ENCODE data around the gene CEND1.

DNA sequence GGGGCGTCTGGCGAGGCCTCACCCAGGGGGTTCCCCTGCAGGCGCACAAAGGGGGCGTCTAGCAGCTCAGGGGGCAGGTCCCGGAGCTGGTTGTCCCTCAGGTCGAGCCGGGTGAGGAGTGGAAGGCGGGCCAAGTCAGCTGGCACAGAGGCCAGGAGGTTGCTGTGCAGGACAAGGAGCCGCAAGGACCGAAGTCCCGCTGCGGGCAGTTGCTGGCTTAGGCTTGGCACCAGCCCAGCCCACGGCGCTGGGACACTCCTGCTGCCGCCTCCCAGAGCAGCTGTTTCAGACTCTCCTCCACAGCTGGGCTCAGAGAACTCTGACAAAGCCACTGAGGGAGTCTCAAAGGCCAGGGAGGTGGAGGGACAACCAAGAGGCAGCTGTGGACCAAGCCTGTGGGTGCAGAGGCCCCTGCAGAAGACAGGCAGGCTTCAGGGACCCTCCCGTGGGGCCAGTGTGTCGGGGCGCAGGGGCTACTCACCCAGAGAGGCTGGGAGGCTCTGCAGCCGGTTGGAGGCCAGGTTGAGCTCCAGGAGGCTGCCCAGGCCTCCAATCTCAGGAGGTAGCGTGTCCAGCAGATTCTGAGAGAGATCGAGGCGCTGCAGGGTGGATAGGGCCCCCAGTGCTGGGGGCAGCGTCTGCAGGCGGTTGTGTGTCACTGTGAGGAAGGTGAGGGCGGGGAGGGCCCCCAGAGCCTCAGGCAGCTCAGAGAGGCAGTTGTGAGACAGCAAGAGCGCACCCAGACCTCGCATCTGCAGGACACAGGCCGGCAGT, 13.0 kb upstream of the CEND1 start:
- TF ChIP-seq, protein P1, sequence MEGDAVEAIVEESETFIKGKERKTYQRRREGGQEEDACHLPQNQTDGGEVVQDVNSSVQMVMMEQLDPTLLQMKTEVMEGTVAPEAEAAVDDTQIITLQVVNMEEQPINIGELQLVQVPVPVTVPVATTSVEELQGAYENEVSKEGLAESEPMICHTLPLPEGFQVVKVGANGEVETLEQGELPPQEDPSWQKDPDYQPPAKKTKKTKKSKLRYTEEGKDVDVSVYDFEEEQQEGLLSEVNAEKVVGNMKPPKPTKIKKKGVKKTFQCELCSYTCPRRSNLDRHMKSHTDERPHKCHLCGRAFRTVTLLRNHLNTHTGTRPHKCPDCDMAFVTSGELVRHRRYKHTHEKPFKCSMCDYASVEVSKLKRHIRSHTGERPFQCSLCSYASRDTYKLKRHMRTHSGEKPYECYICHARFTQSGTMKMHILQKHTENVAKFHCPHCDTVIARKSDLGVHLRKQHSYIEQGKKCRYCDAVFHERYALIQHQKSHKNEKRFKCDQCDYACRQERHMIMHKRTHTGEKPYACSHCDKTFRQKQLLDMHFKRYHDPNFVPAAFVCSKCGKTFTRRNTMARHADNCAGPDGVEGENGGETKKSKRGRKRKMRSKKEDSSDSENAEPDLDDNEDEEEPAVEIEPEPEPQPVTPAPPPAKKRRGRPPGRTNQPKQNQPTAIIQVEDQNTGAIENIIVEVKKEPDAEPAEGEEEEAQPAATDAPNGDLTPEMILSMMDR (conservative IDR thresholded peaks at IDR 0.05; ENCODE audit: low read depth, low read length), result no peak
- no peak for TF ChIP-seq FOS (IDR thresholded peaks at IDR 0.05; ENCODE audit: low read depth, low read length)
- no peak for TF ChIP-seq CEBPB (IDR thresholded peaks at IDR 0.05; ENCODE audit: low read depth, low read length)
- no peak for TF ChIP-seq BHLHE40 (IDR thresholded peaks at IDR 0.05; ENCODE audit: low read depth, low read length)
- no peak for TF ChIP-seq MXI1 (IDR thresholded peaks at IDR 0.05; ENCODE audit: borderline replicate concordance, low read depth, low read length)
- TF ChIP-seq RFX5 (IDR thresholded peaks at IDR 0.05; ENCODE audit: low read depth, low read length), result no peak
- TF ChIP-seq, protein P2, sequence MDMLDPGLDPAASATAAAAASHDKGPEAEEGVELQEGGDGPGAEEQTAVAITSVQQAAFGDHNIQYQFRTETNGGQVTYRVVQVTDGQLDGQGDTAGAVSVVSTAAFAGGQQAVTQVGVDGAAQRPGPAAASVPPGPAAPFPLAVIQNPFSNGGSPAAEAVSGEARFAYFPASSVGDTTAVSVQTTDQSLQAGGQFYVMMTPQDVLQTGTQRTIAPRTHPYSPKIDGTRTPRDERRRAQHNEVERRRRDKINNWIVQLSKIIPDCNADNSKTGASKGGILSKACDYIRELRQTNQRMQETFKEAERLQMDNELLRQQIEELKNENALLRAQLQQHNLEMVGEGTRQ (IDR thresholded peaks at IDR 0.05; ENCODE audit: low read depth, low read length), result no peak
- no peak for TF ChIP-seq POLR2A (IDR thresholded peaks at IDR 0.05; ENCODE audit: low read depth, low read length)
- TF ChIP-seq MAFK (IDR thresholded peaks at IDR 0.05; ENCODE audit: low read depth, low read length), result no peak
- no peak for TF ChIP-seq NFE2L2 (IDR thresholded peaks at IDR 0.05; ENCODE audit: low read depth, low read length)
- TF ChIP-seq SMC3 (IDR thresholded peaks at IDR 0.05; ENCODE audit: low read depth, low read length), result no peak

Measured in IMR-90 (cell line).